Astrocyte (in vitro differentiated cells and primary cell): Measurements from ENCODE around the gene ZNF503. TPM values are rescaled to one million over a fixed set of nuclear protein-coding genes. Genes with fewer than 3 reads are reported as not detected.

Experiments
- DNase-seq: peaks from one replicate; pipeline ENCODE4 v3.0.0-alpha.2; 2010; ENCODE audit warnings: low read depth
- FAIRE-seq: peaks from 2 replicates; lab custom pipeline; 2011; peaks lifted over from hg19 to GRCh38; lab: Jason Lieb, UNC
- H2AFZ ChIP-seq: 2 replicates; pipeline ENCODE4 v1.6.0; 2012; ENCODE audit warnings: low read depth, low read length, inconsistent platforms
- H3K27ac ChIP-seq: 2 replicates; pipeline ENCODE4 v1.5.1; 2011; ENCODE audit warnings: low read depth, low read length, inconsistent platforms
- H3K27me3 ChIP-seq: 2 replicates; pipeline ENCODE4 v1.6.0; 2011; ENCODE audit warnings: low read length, inconsistent platforms; ENCODE audit not compliant: insufficient read depth
- H3K36me3 ChIP-seq: 2 replicates; pipeline ENCODE4 v1.5.1; 2011; ENCODE audit warnings: low read length, inconsistent platforms; ENCODE audit not compliant: insufficient read depth
- H3K4me1 ChIP-seq: 2 replicates; pipeline ENCODE4 v1.5.1; 2011; ENCODE audit warnings: low read length, inconsistent platforms; ENCODE audit not compliant: insufficient read depth
- H3K4me2 ChIP-seq: 2 replicates; pipeline ENCODE4 v1.6.0; 2012; ENCODE audit warnings: low read length, inconsistent platforms
- H3K4me3 ChIP-seq: 2 replicates; pipeline ENCODE4 v1.5.1; 2011; ENCODE audit warnings: low read depth, mild to moderate bottlenecking, low read length, inconsistent platforms; ENCODE audit not compliant: insufficient read depth
- H3K79me2 ChIP-seq: 2 replicates; pipeline ENCODE4 v1.6.0; 2012; ENCODE audit warnings: mild to moderate bottlenecking, low read length, inconsistent platforms; ENCODE audit not compliant: insufficient read depth
- H3K9ac ChIP-seq: 2 replicates; pipeline ENCODE4 v1.6.0; 2012; ENCODE audit warnings: mild to moderate bottlenecking, low read length, inconsistent platforms
- H3K9me3 ChIP-seq: 2 replicates; pipeline ENCODE4 v1.5.1; 2012; ENCODE audit warnings: low read depth, mild to moderate bottlenecking, low read length, inconsistent platforms; ENCODE audit not compliant: insufficient read depth
- H4K20me1 ChIP-seq: 2 replicates; pipeline ENCODE4 v1.6.0; 2012; ENCODE audit warnings: low read length, inconsistent platforms; ENCODE audit not compliant: insufficient read depth
- H3K27ac Mint-ChIP-seq: one replicate; pipeline ENCODE4 v1.8.0; 2021; ENCODE audit warnings: mild to moderate bottlenecking, mixed read lengths; ENCODE audit not compliant: unreplicated experiment
- H3K27me3 Mint-ChIP-seq: one replicate; pipeline ENCODE4 v1.8.0; 2021; ENCODE audit warnings: low read depth, mixed read lengths; ENCODE audit not compliant: unreplicated experiment
- H3K36me3 Mint-ChIP-seq: one replicate; pipeline ENCODE4 v1.8.0; 2021; ENCODE audit warnings: low read depth, mixed read lengths; ENCODE audit not compliant: unreplicated experiment
- H3K4me1 Mint-ChIP-seq: one replicate; pipeline ENCODE4 v1.8.0; 2021; ENCODE audit warnings: low read depth, mixed read lengths; ENCODE audit not compliant: unreplicated experiment
- H3K4me3 Mint-ChIP-seq: one replicate; pipeline ENCODE4 v1.8.0; 2021; ENCODE audit warnings: mild to moderate bottlenecking, moderate library complexity, mixed read lengths; ENCODE audit not compliant: unreplicated experiment
- H3K9me3 Mint-ChIP-seq: one replicate; pipeline ENCODE4 v1.8.0; 2021; ENCODE audit warnings: mild to moderate bottlenecking, mixed read lengths; ENCODE audit not compliant: unreplicated experiment
- EZH2 ChIP-seq: IDR thresholded peaks from 2 replicates; pipeline ENCODE4 v1.6.1; 2012; ENCODE audit warnings: mild to moderate bottlenecking, low read length, inconsistent platforms; ENCODE audit not compliant: insufficient read depth
- total RNA-seq: library from RNA; stranded (reverse); gene quantifications from 2 replicates; pipeline ENCODE4 v1.2.1, GENCODE V29; 2021
- TF ChIP-seq, protein P1 (sequence below): IDR thresholded peaks from 2 replicates; pipeline ENCODE4 v1.5.1; 2011; ENCODE audit warnings: low read depth, mild to moderate bottlenecking, inconsistent platforms, low read length, moderate library complexity; ENCODE audit not compliant: insufficient read depth

The ZNF503 gene
- total RNA-seq, 1 donor from 2014 or later, result 11.9 TPM

DNA sequence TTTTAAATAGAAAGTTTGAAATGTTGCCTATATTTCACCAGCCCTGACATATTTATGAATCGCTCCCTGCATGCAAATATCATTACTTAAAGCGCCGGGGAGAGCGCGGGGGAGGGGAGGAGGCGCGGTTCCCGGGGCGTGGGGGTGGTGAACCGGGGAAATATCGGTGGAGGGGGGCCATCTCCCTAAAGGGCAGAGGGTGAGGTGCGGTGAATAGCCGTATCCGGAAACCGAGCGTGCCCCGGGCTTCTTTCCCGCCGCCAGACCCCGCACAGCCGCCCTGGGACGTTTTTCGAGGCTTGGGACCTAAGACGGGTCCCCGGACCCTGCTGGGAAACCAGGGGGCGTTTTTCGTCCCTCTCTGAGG, 6.9 kb upstream of the ZNF503 start:
- H3K4me3 ChIP-seq, result peak overlapping the region; percentile 48
- TF ChIP-seq, protein P1, sequence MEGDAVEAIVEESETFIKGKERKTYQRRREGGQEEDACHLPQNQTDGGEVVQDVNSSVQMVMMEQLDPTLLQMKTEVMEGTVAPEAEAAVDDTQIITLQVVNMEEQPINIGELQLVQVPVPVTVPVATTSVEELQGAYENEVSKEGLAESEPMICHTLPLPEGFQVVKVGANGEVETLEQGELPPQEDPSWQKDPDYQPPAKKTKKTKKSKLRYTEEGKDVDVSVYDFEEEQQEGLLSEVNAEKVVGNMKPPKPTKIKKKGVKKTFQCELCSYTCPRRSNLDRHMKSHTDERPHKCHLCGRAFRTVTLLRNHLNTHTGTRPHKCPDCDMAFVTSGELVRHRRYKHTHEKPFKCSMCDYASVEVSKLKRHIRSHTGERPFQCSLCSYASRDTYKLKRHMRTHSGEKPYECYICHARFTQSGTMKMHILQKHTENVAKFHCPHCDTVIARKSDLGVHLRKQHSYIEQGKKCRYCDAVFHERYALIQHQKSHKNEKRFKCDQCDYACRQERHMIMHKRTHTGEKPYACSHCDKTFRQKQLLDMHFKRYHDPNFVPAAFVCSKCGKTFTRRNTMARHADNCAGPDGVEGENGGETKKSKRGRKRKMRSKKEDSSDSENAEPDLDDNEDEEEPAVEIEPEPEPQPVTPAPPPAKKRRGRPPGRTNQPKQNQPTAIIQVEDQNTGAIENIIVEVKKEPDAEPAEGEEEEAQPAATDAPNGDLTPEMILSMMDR, result no peak
- no peak for TF ChIP-seq EZH2
- H3K4me1 Mint-ChIP-seq, result peaks cover 3% of the 10 kb centered on the region
- H3K4me1 ChIP-seq, result peaks cover 17% of the 10 kb centered on the region
- H3K27me3 Mint-ChIP-seq, result peaks cover 65% of the 10 kb centered on the region
- H3K9me3 ChIP-seq, result no peaks in the 10 kb centered on the region
- H3K27me3 ChIP-seq, result peaks cover 60% of the 10 kb centered on the region
- no peak overlapping the region for H3K27ac Mint-ChIP-seq
- no peak overlapping the region for H3K27ac ChIP-seq
- H3K9me3 Mint-ChIP-seq, result peaks cover 15% of the 10 kb centered on the region
- H3K4me3 Mint-ChIP-seq, result peak overlapping the region; percentile 81
- no peaks in the 10 kb centered on the region for H3K36me3 ChIP-seq
- peaks cover 4% of the 10 kb centered on the region for H3K36me3 Mint-ChIP-seq
- H3K4me2 ChIP-seq, result peak overlapping the region; percentile 88
- H2AFZ ChIP-seq, result peak overlapping the region; percentile 71
- no peak for DNase-seq
- no peak for FAIRE-seq
- no peaks in the 10 kb centered on the region for H3K79me2 ChIP-seq
- H4K20me1 ChIP-seq, result no peaks in the 10 kb centered on the region
- peak overlapping the region; percentile 30 for H3K9ac ChIP-seq

DNA sequence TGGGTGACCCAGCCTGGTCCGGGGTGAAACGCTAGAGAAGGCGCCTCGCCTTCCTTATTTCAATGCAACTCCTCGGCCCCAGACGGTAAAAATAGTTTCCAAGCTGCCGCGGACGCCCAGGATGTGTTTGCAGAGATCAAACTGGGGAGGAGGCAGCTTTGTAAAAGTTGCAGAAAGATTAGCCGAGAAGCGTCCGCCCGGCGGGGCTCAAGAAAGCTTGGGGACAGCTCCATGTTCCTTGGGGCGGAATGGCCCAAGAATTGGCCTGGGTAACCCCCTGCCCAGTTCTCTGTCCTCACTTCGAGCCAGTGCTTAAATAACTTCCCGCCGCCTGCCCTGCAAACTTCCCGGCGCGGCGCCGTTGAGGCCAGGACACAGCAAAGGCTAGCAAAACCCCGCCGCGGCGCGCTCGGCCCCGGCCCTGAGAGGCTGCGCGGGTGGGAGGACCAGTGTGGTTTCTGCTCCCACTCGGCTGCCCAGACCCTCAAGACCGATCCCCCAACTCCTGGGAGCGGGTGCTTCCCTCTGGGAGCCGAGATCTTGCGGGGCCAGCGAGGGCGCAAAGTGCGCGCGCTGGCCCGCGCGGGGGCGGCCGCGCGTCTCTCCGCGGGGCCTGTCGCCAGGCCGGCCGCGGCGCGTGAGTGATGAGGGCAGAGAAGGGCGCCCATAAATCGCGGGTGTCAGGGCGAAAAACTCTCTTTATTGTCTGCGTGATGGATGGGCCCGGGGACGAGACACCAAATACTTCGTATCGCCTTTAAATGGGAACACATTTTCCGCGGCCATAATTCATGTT, 6.3 kb upstream of the ZNF503 start:
- no peak for FAIRE-seq
- Mint-ChIP-seq H3K4me3 (peak overlapping the region; percentile 81), H3K27ac (no peak overlapping the region), H3K4me1 (peaks cover 3% of the 10 kb centered on the region), H3K9me3 (peaks cover 15% of the 10 kb centered on the region), H3K36me3 (peaks cover 4% of the 10 kb centered on the region), H3K27me3 (peaks cover 64% of the 10 kb centered on the region)
- Histone ChIP-seq H3K9me3 (no peaks in the 10 kb centered on the region), H3K79me2 (no peaks in the 10 kb centered on the region), H3K9ac (peak overlapping the region; percentile 30), H2AFZ (peak overlapping the region; percentile 71), H3K4me2 (peak overlapping the region; percentile 88), H4K20me1 (no peaks in the 10 kb centered on the region), H3K36me3 (no peaks in the 10 kb centered on the region), H3K27me3 (peaks cover 64% of the 10 kb centered on the region), H3K27ac (no peak overlapping the region), H3K4me3 (peak overlapping the region; percentile 48), H3K4me1 (peaks cover 23% of the 10 kb centered on the region)
- TF ChIP-seq, protein P1, result no peak
- peak; percentile 32 for TF ChIP-seq EZH2
- DNase-seq, result no peak

DNA sequence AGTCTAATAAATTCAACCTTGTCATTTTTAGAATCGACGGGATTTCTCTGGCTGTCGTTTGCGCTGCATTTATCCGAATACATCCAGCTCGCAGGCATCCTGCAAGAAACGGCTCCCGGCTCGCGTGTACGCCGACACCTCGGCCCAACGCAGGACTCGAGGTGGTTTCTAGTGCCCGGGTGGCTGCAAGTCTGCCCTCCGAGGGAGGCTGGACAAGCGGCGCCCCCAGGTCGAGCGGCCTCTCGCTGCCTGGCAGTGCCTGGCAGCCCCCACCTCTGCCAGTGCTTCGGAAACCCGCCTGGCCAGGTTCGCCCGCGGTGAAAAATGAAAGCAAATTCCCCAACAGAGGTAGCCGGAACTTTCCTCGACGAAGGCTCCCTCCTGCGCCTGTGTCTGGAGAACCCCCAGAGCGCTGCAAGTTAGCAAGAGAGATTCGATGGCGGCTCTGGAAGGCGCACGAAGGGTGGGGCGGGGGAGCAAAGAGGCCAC, 5.7 kb upstream of the ZNF503 start:
- H3K4me2 ChIP-seq, result peak overlapping the region; percentile 88
- H3K9me3 Mint-ChIP-seq, result peaks cover 16% of the 10 kb centered on the region
- H2AFZ ChIP-seq, result peak overlapping the region; percentile 10

More for the DNA sequence above, 5.7 kb upstream of the ZNF503 start:
- Mint-ChIP-seq H3K27me3 (peaks cover 60% of the 10 kb centered on the region), H3K27ac (no peak overlapping the region), H3K4me3 (peak overlapping the region; percentile 75), H3K36me3 (peaks cover 4% of the 10 kb centered on the region), H3K4me1 (peaks cover 5% of the 10 kb centered on the region)
- Histone ChIP-seq H3K9me3 (no peaks in the 10 kb centered on the region), H3K27me3 (peaks cover 64% of the 10 kb centered on the region), H3K4me1 (peaks cover 28% of the 10 kb centered on the region), H3K4me3 (peak overlapping the region; percentile 48), H3K79me2 (no peaks in the 10 kb centered on the region), H3K9ac (no peak overlapping the region), H3K27ac (no peak overlapping the region), H3K36me3 (no peaks in the 10 kb centered on the region), H4K20me1 (no peaks in the 10 kb centered on the region)
- peak; percentile 76 for TF ChIP-seq EZH2
- TF ChIP-seq, protein P1, result no peak
- FAIRE-seq (no peak), DNase-seq (no peak)
